Heart left ventricle (tissue), 16 donors: ENCODE measurements around the gene N4BP2L1. TPM values are rescaled to one million over a fixed set of nuclear protein-coding genes. Genes with fewer than 3 reads are reported as not detected.

Experiments
- ATAC-seq, 4 donors: fragments of 200-7000 bp; cut with Tn5 transposase; one replicate each; pipeline ENCODE4 v1.9.1; 2020 to 2022; ENCODE audit warnings: moderate library complexity in 4 of 4, mild to moderate bottlenecking in 3 of 4, moderate number of reproducible peaks in 1 of 4
- DNase-seq, 5 donors: peaks; one replicate each; pipeline ENCODE4 v3.0.0-alpha.2; 2020
- H3K27ac ChIP-seq, 12 donors: fragments of 200-600 bp; sonication (generic) in 4 of 12; one replicate each; pipeline versions ENCODE4 v1.5.0 to v1.8.0; 2016 to 2022; ENCODE audit warnings: mild to moderate bottlenecking in 2 of 12
- H3K27me3 ChIP-seq, 9 donors: fragments of 200-600 bp; sonication (generic) in 2 of 9; one replicate each; pipeline versions ENCODE4 v1.5.1 to v1.8.0; 2016 to 2022; ENCODE audit warnings: mild to moderate bottlenecking in 3 of 9
- H3K36me3 ChIP-seq, 9 donors: fragments of 200-600 bp; sonication (generic) in 2 of 9; one replicate each; pipeline versions ENCODE4 v1.5.0 to v1.8.0; 2018 to 2022; ENCODE audit warnings: mild to moderate bottlenecking in 2 of 9
- H3K4me1 ChIP-seq, 12 donors: fragments of 200-600 bp; sonication (generic) in 4 of 12; one replicate each; pipeline versions ENCODE4 v1.5.0 to v1.8.0; 2016 to 2022; ENCODE audit warnings: mild to moderate bottlenecking in 3 of 12
- H3K4me3 ChIP-seq, 12 donors: fragments of 200-600 bp; sonication (generic) in 4 of 12; one replicate each; pipeline versions ENCODE4 v1.5.0 to v1.8.0; 2017 to 2022; ENCODE audit warnings: mild to moderate bottlenecking in 9 of 12, moderate library complexity in 4 of 12
- H3K9me3 ChIP-seq, 12 donors: fragments of 200-600 bp; sonication (generic) in 4 of 12; one replicate each; pipeline versions ENCODE4 v1.5.0 to v1.8.0; 2016 to 2022; ENCODE audit warnings: mild to moderate bottlenecking in 1 of 12
- CTCF ChIP-seq, 12 donors: fragments of 200-600 bp; sonication (generic) in 4 of 12; IDR thresholded peaks; one replicate each; pipeline versions ENCODE4 v1.5.0 to v1.8.0; 2018 to 2022; ENCODE audit warnings: antibody characterized with exemption in 12 of 12, mild to moderate bottlenecking in 5 of 12
- POLR2A ChIP-seq, 2 donors: fragments of 450-650 bp; IDR thresholded peaks; one replicate each; pipeline ENCODE4 v1.6.1; 2017; ENCODE audit warnings: antibody characterized with exemption in 2 of 2, mild to moderate bottlenecking in 2 of 2, moderate library complexity in 2 of 2
- WGBS, 4 donors: extraction: QIAGEN DNeasy Blood & Tissue Kit in 2 of 4; methylation state at CpG; one replicate each; pipeline versions ENCODE4 v1.1.5 to v1.1.7; 2013 to 2018; 5-methylcytosine and 5-hydroxymethylcytosine counted together
- intact Hi-C, 10 donors: fragments of 100-400 bp; cut with DNase I; formaldehyde crosslinking; loops; one replicate each; pipeline versions ENCODE4 v1.11.1 to v1.14.2; 2022
- polyA plus RNA-seq, 2 donors: library from polyadenylated mRNA; stranded (reverse); fragments of 200-250 nt; gene quantifications; one replicate each; pipeline ENCODE4 v1.2.3, GENCODE V29; 2013
- total RNA-seq, 9 donors: library from RNA; depleted of rRNA in 2 of 9; stranded (reverse); fragments of >200 nt in 2 of 9; fragmentation: NEBNext Ultra II Directional in 3 of 9; extraction: Animal tissue kit (Norgen Biotek cat#: 25700) in 3 of 9; gene quantifications; one replicate each; pipeline versions ENCODE4 v1.1.0 to v1.2.4, GENCODE V29; 2016 to 2023
- donor health status: ischemic (EF 13 %, LVEDD 7.1; RV severe dilation, severe dysfunction).
- donor health status: healthy with polysubstance abuse.
- donor health status: DM: no; HTN: yes; CAD: no.
- donor health status: DM: no; HTN: no; CAD: no.
- donor health status: ischemic (EF 25% LVEDD 6.9; RV normal size, moderate dysfunction).
- donor health status: ischemic (EF 25% LVEDD 5.7; RV mildly dilated, moderate dysfunction).
- donor health status: healthy.
- donor health status: DM: yes; HTN: yes; CAD: no.
- donor health status: ischemic (EF 35%, LVEDD 5.7; RV mildly dilated, moderate dysfunction).
- donor health status: nonischemic (EF 11% LVEDD 7.7; RV severe dilation, severe dysfunction).
- donor health status: DM: yes; HTN: yes; CAD: no.
- donor health status: PGD.
- donor health status: ischemic (EF 29% LVEDD 5.4; RV normal size, mild dysfunction).
- donor health status: nonischemic (EF 23%, LVEDD 6.1; RV moderate dilation, normal function).

N4BP2L1 gene
- total and polyA plus RNA-seq, 11 donors, result 2.1 to 14.8 (median 4.5) TPM

- Histone ChIP-seq H3K27me3 (no peaks in the 10 kb centered on the region), H3K9me3 (peaks cover 0 to 44% (median 18%) of the 10 kb centered on the region in 12 donors), H3K4me3 (no peak overlapping the region), H3K4me1 (peaks cover 0 to 23% (median 0%) of the 10 kb centered on the region in 12 donors), H3K27ac (no peak overlapping the region), H3K36me3 (peaks cover 0 to 47% (median 0%) of the 10 kb centered on the region in 9 donors)
- DNase-seq, result no peak
- TF ChIP-seq CTCF (IDR thresholded peaks at IDR 0.05), result no peak
- WGBS, 4 donors, result 65 to 84% (median 81%) methylated on average over 3 to 8 of the region's 8 CpGs
- ATAC-seq, result peak in 3 of 4 donors; percentile 60 to 80 (median 65)
- intact Hi-C loops, result no loop called here
Observed at GRCh38 chr13:32454886-32455593, 27.1 kb upstream of the N4BP2L1 start.

- H3K27ac ChIP-seq, result no peak overlapping the region
- intact Hi-C loops, result no loop called here
- no peaks in the 10 kb centered on the region for H3K27me3 ChIP-seq
- peaks cover 0 to 38% (median 18%) of the 10 kb centered on the region in 12 donors for H3K9me3 ChIP-seq
- ATAC-seq (no peak), DNase-seq (no peak)
- TF ChIP-seq CTCF (IDR thresholded peaks at IDR 0.05) (no peak), POLR2A (IDR thresholded peaks at IDR 0.05) (no peak)
- WGBS, 4 donors, result 48 to 59% (median 54%) methylated on average over 1 of the region's 1 CpG
- H3K4me3 ChIP-seq, result no peak overlapping the region
- peaks cover 0 to 23% (median 0%) of the 10 kb centered on the region in 12 donors for H3K4me1 ChIP-seq
- peaks cover 0 to 43% (median 0%) of the 10 kb centered on the region in 9 donors for H3K36me3 ChIP-seq
Observed at GRCh38 chr13:32453981-32454380, 26.1 kb upstream of the N4BP2L1 start.

- Histone ChIP-seq H3K4me1 (peaks cover 0 to 32% (median 3%) of the 10 kb centered on the region in 12 donors), H3K36me3 (peaks cover 0 to 24% (median 0%) of the 10 kb centered on the region in 9 donors), H3K9me3 (peaks cover 0 to 13% (median 0%) of the 10 kb centered on the region in 12 donors), H3K4me3 (no peak overlapping the region), H3K27me3 (no peaks in the 10 kb centered on the region), H3K27ac (no peak overlapping the region)
- DNase-seq (no peak), ATAC-seq (no peak)
- intact Hi-C loops, result no loop called here
- TF ChIP-seq POLR2A (IDR thresholded peaks at IDR 0.05) (no peak), CTCF (IDR thresholded peaks at IDR 0.05) (no peak)
- 97 to 100% (median 97%) methylated on average over 1 of the region's 1 CpG for WGBS, 4 donors
Observed at GRCh38 chr13:32448972-32449371, 21.0 kb upstream of the N4BP2L1 start.

GRCh38 chr13:32447894-32448623 lies 20.1 kb upstream of the N4BP2L1 start:
- DNase-seq, result no peak
- peaks cover 0 to 39% (median 3%) of the 10 kb centered on the region in 12 donors for H3K4me1 ChIP-seq
- intact Hi-C loops, result no loop called here
- no peak for ATAC-seq
- H3K4me3 ChIP-seq, result no peak overlapping the region
- TF ChIP-seq CTCF (IDR thresholded peaks at IDR 0.05) (no peak), POLR2A (IDR thresholded peaks at IDR 0.05) (no peak)
- peaks cover 0 to 13% (median 0%) of the 10 kb centered on the region in 12 donors for H3K9me3 ChIP-seq
- H3K27ac ChIP-seq, result peak overlapping the region in 1 of 12 donors; percentile 65
- H3K36me3 ChIP-seq, result peaks cover 0 to 31% (median 6%) of the 10 kb centered on the region in 9 donors
- H3K27me3 ChIP-seq, result no peaks in the 10 kb centered on the region
